Thyroid gland (tissue), 4 donors: Measurements from ENCODE around the gene SLC6A3. TPM values are rescaled to one million over a fixed set of nuclear protein-coding genes. Genes with fewer than 3 reads are reported as not detected.

Experiments
- DNase-seq, 2 donors: peaks; one replicate each; pipeline ENCODE4 v3.0.0-alpha.2; 2019
- H3K27ac ChIP-seq, 3 donors: fragments of 200-600 bp; sonication (generic); 1 replicate in 2 of 3; 2 replicates in 1 of 3; pipeline ENCODE4 v1.5.1; 2016 to 2019; ENCODE audit warnings: mild to moderate bottlenecking in 1 of 3, moderate library complexity in 1 of 3
- H3K27me3 ChIP-seq: fragments of 200-600 bp; sonication (generic); one replicate; pipeline ENCODE4 v1.5.1; 2019
- H3K36me3 ChIP-seq, 2 donors: fragments of 200-600 bp; sonication (generic); one replicate each; pipeline ENCODE4 v1.5.1; 2016 to 2019
- H3K4me1 ChIP-seq, 2 donors: fragments of 200-600 bp; sonication (generic); one replicate each; pipeline ENCODE4 v1.5.1; 2017 to 2019
- H3K4me3 ChIP-seq, 3 donors: fragments of 200-600 bp; sonication (generic); replicated peaks in 1 of 3; 1 replicate in 2 of 3; 2 replicates in 1 of 3; pipeline ENCODE4 v1.5.1; 2016; ENCODE audit warnings: mild to moderate bottlenecking in 1 of 3
- H3K9me3 ChIP-seq: fragments of 200-600 bp; sonication (generic); one replicate; pipeline ENCODE4 v1.5.1; 2017
- POLR2A ChIP-seq, 2 donors: fragments of 450-650 bp; IDR thresholded peaks; one replicate each; pipeline ENCODE4 v1.6.1; 2017; ENCODE audit warnings: antibody characterized with exemption in 2 of 2, mild to moderate bottlenecking in 2 of 2, moderate library complexity in 1 of 2
- WGBS, 2 donors: methylation state at CpG; one replicate each; pipeline ENCODE4 v1.1.5; 2017; 5-methylcytosine and 5-hydroxymethylcytosine counted together
- intact Hi-C: fragments of 100-400 bp; cut with DNase I; formaldehyde crosslinking; loops from one replicate; pipeline ENCODE4 v1.15.1; 2023
- total RNA-seq, 4 donors: library from RNA; depleted of rRNA; stranded (reverse); fragments of >200 nt; gene quantifications; one replicate each; pipeline ENCODE4 v1.2.3, GENCODE V29; 2016
- TF ChIP-seq, protein P1 (sequence below), 6 experiments: fragments of 200-600 bp in 3 of 6; fragments of 450-650 bp in 3 of 6; sonication (generic) in 3 of 6; IDR thresholded peaks; one replicate each; pipeline ENCODE4 v1.5.1; 2016 to 2019; ENCODE audit warnings: antibody characterized with exemption in 6 of 6, mild to moderate bottlenecking in 2 of 6, inconsistent platforms in 1 of 6, moderate library complexity in 1 of 6

SLC6A3 gene
- total RNA-seq, 4 donors from 2014 or later: 0.54 to 0.67 (median 0.54) TPM; not detected in 1

DNA sequence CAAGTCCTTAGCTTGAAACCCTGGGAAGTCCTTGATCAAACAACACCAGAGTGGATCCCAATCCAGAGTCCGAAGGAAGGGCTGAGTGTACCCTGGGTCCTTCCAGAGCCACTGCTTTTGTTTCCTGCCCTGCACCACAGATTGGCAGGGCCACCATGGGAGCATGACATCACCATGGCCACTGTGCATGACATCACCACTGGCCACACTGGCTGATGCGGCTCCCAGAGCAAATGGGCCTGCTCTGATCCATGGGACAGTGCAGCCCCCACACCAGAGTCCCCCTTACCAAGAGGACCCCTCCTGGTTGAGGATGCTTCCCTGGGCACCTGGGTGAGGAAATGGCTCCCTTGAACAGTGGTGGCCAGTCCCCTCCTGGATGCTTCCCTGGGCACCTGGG is 9.9 kb downstream of the SLC6A3 start:
- H3K4me1 ChIP-seq: no peaks in the 10 kb centered on the region
- H3K4me3 ChIP-seq: no peak overlapping the region
- H3K36me3 ChIP-seq: no peaks in the 10 kb centered on the region
- intact Hi-C loops: no loop called here
- no peak for DNase-seq
- 77 to 85% methylated on average over 2 of the region's 2 CpGs for WGBS, 2 donors
- TF ChIP-seq POLR2A (IDR thresholded peaks at IDR 0.05): no peak
- TF ChIP-seq, protein P1, sequence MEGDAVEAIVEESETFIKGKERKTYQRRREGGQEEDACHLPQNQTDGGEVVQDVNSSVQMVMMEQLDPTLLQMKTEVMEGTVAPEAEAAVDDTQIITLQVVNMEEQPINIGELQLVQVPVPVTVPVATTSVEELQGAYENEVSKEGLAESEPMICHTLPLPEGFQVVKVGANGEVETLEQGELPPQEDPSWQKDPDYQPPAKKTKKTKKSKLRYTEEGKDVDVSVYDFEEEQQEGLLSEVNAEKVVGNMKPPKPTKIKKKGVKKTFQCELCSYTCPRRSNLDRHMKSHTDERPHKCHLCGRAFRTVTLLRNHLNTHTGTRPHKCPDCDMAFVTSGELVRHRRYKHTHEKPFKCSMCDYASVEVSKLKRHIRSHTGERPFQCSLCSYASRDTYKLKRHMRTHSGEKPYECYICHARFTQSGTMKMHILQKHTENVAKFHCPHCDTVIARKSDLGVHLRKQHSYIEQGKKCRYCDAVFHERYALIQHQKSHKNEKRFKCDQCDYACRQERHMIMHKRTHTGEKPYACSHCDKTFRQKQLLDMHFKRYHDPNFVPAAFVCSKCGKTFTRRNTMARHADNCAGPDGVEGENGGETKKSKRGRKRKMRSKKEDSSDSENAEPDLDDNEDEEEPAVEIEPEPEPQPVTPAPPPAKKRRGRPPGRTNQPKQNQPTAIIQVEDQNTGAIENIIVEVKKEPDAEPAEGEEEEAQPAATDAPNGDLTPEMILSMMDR (IDR thresholded peaks at IDR 0.05): no peak
- no peak overlapping the region for H3K27ac ChIP-seq
- H3K9me3 ChIP-seq: no peaks in the 10 kb centered on the region
- no peaks in the 10 kb centered on the region for H3K27me3 ChIP-seq

DNA sequence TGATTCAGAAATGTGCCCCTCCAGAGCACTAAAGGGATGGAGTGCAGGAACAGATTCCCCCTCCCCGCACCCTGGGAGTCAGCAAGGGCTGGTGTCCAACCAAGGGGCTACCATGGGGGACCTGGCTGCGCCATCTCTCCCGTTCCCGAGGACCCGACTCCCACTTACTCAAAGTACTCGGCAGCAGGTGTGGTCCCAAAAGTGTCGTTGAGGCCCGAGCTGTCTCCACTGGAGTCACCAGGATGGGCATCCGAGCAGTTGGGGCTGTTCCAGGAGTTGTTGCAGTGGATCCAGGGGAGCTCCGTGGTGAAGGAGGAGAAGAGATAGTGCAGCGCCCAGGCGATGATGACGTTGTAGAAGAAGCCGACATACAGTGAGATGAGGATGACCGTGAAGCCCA is 12.9 kb downstream of the SLC6A3 start:
- intact Hi-C loops: no loop called here
- Histone ChIP-seq H3K9me3 (no peaks in the 10 kb centered on the region), H3K27ac (no peak overlapping the region), H3K4me3 (no peak overlapping the region), H3K27me3 (no peaks in the 10 kb centered on the region), H3K4me1 (no peaks in the 10 kb centered on the region), H3K36me3 (no peaks in the 10 kb centered on the region)
- no peak for DNase-seq
- WGBS, 2 donors: 86 to 92% methylated on average over 14 to 15 of the region's 15 CpGs
- TF ChIP-seq POLR2A (IDR thresholded peaks at IDR 0.05): no peak
- TF ChIP-seq, protein P1 (IDR thresholded peaks at IDR 0.05): no peak

DNA sequence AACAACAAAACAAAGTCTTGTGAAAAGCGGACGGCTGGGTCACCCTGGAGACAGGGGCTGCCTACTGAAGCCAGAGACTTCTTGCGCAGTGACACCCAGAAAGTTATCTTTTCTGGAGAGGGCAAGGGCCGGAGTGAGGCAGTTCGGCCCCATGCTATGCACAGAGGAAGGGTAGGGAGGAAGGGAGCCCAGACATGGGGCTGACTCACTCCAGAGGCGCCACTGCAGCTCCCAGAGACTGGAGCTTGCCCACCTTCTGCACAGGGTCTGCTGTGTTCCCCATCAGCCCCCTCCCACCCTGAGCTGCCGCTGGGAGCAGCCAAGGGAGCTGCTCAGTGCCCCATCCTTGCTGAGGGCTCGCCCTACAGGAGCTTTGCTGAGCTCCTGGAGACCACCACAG is 13.3 kb downstream of the SLC6A3 start:
- H3K27ac ChIP-seq: no peak overlapping the region
- no peak for DNase-seq
- no peak for TF ChIP-seq POLR2A (IDR thresholded peaks at IDR 0.05)
- TF ChIP-seq, protein P1 (IDR thresholded peaks at IDR 0.05): no peak
- no peak overlapping the region for H3K4me3 ChIP-seq
- intact Hi-C loops: no loop called here
- H3K4me1 ChIP-seq: no peaks in the 10 kb centered on the region
- no peaks in the 10 kb centered on the region for H3K9me3 ChIP-seq
- WGBS, 2 donors: 92 to 95% methylated on average over 7 to 8 of the region's 8 CpGs
- no peaks in the 10 kb centered on the region for H3K36me3 ChIP-seq
- no peaks in the 10 kb centered on the region for H3K27me3 ChIP-seq

DNA sequence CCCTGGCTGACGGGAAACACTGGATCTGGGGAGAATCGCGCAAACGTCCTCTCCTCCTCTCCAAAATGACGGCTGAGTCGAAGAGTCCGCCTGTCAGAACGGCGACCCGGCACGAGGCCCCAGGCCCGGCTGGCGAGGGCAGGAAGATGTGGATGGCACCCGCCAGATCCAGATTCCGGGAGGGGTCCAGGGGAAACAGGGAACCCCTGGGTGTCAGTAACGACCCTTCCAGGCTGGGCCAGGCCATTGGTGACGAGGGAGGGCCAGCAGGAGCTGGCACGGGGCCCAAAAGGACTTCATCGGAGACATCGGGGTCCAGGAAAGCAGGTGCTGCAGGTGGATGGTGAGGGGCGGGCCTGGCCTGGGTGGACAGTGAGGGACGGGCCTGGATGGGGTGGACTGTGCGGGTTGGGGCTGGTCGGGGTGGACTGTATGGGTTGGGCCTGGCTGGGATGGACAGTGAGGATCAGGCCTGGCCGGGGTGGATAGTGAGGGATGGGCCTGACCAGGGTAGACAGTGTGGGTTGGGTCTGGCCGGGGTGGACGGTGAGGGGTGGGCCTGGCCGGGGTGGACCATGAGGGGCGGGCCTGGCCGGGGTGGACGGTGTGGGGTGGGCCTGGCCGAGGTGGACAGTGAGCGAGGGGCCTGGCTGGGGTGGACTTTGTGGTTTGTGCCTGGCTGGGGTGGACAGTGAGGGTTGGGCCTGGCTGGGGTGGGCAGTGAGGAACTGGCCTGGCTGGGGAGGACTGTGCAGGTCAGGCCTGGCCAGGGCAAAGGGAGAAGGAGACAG is 14.0 kb downstream of the SLC6A3 start:
- Histone ChIP-seq H3K4me3 (no peak overlapping the region), H3K36me3 (no peaks in the 10 kb centered on the region), H3K27ac (no peak overlapping the region), H3K27me3 (no peaks in the 10 kb centered on the region), H3K9me3 (no peaks in the 10 kb centered on the region), H3K4me1 (no peaks in the 10 kb centered on the region)
- TF ChIP-seq, protein P1 (IDR thresholded peaks at IDR 0.05): no peak
- TF ChIP-seq POLR2A (IDR thresholded peaks at IDR 0.05): no peak
- intact Hi-C loops: no loop called here
- DNase-seq: no peak
- 89 to 90% methylated on average over 33 of the region's 33 CpGs for WGBS, 2 donors

DNA sequence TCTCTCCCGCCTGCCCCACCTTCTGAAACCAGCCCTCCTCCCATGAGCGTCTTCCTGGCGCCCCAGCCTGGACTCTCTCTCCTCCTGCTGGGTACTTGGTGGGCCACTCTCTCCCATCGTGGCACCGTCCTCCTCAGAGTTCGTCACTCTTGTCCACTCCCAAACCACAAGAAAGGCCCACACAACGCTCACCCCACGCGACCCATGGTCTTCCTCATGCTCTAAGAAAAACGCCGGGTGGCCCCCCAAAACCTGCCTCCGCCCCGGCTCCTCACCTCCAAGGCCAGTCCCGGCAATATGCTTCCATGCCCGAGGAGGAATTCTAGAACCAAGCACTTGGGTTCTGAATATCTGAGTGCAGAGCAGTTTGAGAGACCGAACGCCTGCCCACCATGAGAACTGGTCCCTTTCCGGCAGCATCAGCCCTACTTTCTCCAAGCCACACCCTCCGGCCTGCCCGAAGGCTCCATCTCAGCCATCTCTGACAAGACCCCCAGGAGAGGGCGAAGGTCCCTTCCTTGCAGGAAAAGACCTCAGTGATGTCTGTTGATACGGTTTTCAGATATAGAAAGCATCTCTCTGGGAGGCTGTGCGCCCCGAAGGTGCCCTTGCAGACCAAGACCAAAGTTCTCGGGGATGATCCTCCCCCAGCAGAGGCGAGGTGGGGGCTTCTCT is 15.0 kb downstream of the SLC6A3 start:
- Histone ChIP-seq H3K27ac (no peak overlapping the region), H3K36me3 (no peaks in the 10 kb centered on the region), H3K4me1 (no peaks in the 10 kb centered on the region), H3K9me3 (no peaks in the 10 kb centered on the region), H3K4me3 (no peak overlapping the region), H3K27me3 (no peaks in the 10 kb centered on the region)
- TF ChIP-seq, protein P1 (IDR thresholded peaks at IDR 0.05): no peak
- no peak for TF ChIP-seq POLR2A (IDR thresholded peaks at IDR 0.05)
- no peak for DNase-seq
- intact Hi-C loops: no loop called here
- 86 to 91% methylated on average over 25 to 26 of the region's 26 CpGs for WGBS, 2 donors
